IMR-90 (cell line): ENCODE measurements around the gene STRN4. TPM values are rescaled to one million over a fixed set of nuclear protein-coding genes. Genes with fewer than 3 reads are reported as not detected.
A peak's percentile ranks its signal among the peaks of the same experiment; 100 is the strongest.

Source experiments
- ATAC-seq: fragments of 200-7000 bp; cut with Tn5 transposase; 2 replicates; pipeline ENCODE4 v1.9.1; 2020; ENCODE audit warnings: low read depth, mild to moderate bottlenecking, moderate library complexity
- BruUV-seq: library from RNA; stranded (reverse); fragments of 400-500 nt; replicated peaks from 2 replicates; lab custom pipeline; 2021; lab: Mats Ljungman, UMichigan
- CTCF ChIA-PET: fragments of 300-600 bp; formaldehyde crosslinking; extraction: SDS; loops from one replicate; lab custom pipeline; 2021; ENCODE audit warnings: antibody characterized with exemption; lab: Yijun Ruan, JAX
- POLR2A ChIA-PET: fragments of 300-600 bp; sonication (Branson Sonifier 250); formaldehyde crosslinking; loops from one replicate; lab custom pipeline; 2022; ENCODE audit warnings: antibody characterized with exemption; ENCODE audit not compliant: unreplicated experiment; lab: Charles Lee
- DNase-seq: peaks from one replicate; pipeline ENCODE4 v3.0.0; 2013
- H2AFZ ChIP-seq: replicated peaks from 2 replicates; pipeline ENCODE3; 2013; ENCODE audit warnings: low read length, mild to moderate bottlenecking; ENCODE audit not compliant: poor library complexity
- H2AK5ac ChIP-seq: 2 replicates; pipeline ENCODE4 v1.6.1; 2013; ENCODE audit warnings: low read depth, low read length, inconsistent platforms
- H2AK9ac ChIP-seq: replicated peaks from 2 replicates; pipeline ENCODE3; 2013; ENCODE audit warnings: mild to moderate bottlenecking, low read depth, low read length, moderate library complexity; ENCODE audit not compliant: poor library complexity
- H2BK120ac ChIP-seq: 2 replicates; pipeline ENCODE4 v1.6.1; 2013; ENCODE audit warnings: low read depth, low read length, inconsistent platforms
- H2BK15ac ChIP-seq: 3 replicates; pipeline ENCODE4 v1.6.1; 2013; ENCODE audit warnings: low read depth, low read length, inconsistent platforms
- H2BK20ac ChIP-seq: 2 replicates; pipeline ENCODE4 v1.6.1; 2013; ENCODE audit warnings: low read depth, mild to moderate bottlenecking, inconsistent platforms, low read length, moderate library complexity
- H2BK5ac ChIP-seq: 2 replicates; pipeline ENCODE4 v1.6.1; 2013; ENCODE audit warnings: mild to moderate bottlenecking, low read depth, low read length, inconsistent platforms; ENCODE audit not compliant: poor library complexity, severe bottlenecking
- H3K14ac ChIP-seq: replicated peaks from 2 replicates; pipeline ENCODE4 v1.6.1; 2013; ENCODE audit warnings: low read depth, low read length, inconsistent platforms
- H3K18ac ChIP-seq: 2 replicates; pipeline ENCODE4 v1.6.1; 2013; ENCODE audit warnings: low read depth, low read length, control low read depth
- H3K23ac ChIP-seq: 2 replicates; pipeline ENCODE4 v1.6.1; 2013; ENCODE audit warnings: low read depth, low read length, inconsistent platforms
- H3K27ac ChIP-seq: 2 replicates; pipeline ENCODE4 v1.5.1; 2013; ENCODE audit warnings: mild to moderate bottlenecking, control low read depth, low read length; ENCODE audit not compliant: insufficient read depth
- H3K27me3 ChIP-seq: 2 replicates; pipeline ENCODE4 v1.6.1; 2013; ENCODE audit warnings: low read length; ENCODE audit not compliant: control insufficient read depth, insufficient read depth
- H3K36me3 ChIP-seq: 2 replicates; pipeline ENCODE4 v1.6.1; 2013; ENCODE audit warnings: low read length, mixed read lengths; ENCODE audit not compliant: control insufficient read depth, insufficient read depth
- H3K4ac ChIP-seq: 2 replicates; pipeline ENCODE4 v1.6.1; 2013; ENCODE audit warnings: low read depth, low read length, inconsistent platforms
- H3K4me1 ChIP-seq: 2 replicates; pipeline ENCODE4 v1.6.1; 2013; ENCODE audit warnings: low read length, mixed read lengths; ENCODE audit not compliant: control insufficient read depth, insufficient read depth
- H3K4me2 ChIP-seq: 2 replicates; pipeline ENCODE4 v1.6.1; 2013; ENCODE audit warnings: low read depth, mild to moderate bottlenecking, control low read depth, low read length, moderate library complexity
- H3K4me3 ChIP-seq: 2 replicates; pipeline ENCODE4 v1.5.1; 2013; ENCODE audit warnings: low read depth, mild to moderate bottlenecking, control low read depth, low read length, moderate library complexity; ENCODE audit not compliant: insufficient read depth
- H3K56ac ChIP-seq: 2 replicates; pipeline ENCODE4 v1.6.1; 2013; ENCODE audit warnings: low read length, inconsistent platforms; ENCODE audit not compliant: insufficient read depth; ENCODE audit errors: extremely low read depth
- H3K79me1 ChIP-seq, 2 experiments: 2 replicates each; pipeline ENCODE4 v1.6.1; 2013; ENCODE audit warnings: low read length in 2 of 2, inconsistent platforms in 1 of 2, low read depth in 1 of 2
- H3K9ac ChIP-seq: 2 replicates; pipeline ENCODE4 v1.6.1; 2013; ENCODE audit warnings: low read depth, low read length, control low read depth
- H3K9me1 ChIP-seq: 2 replicates; pipeline ENCODE4 v1.6.1; 2013; ENCODE audit warnings: low read length, inconsistent platforms; ENCODE audit not compliant: insufficient read depth
- H3K9me3 ChIP-seq: 2 replicates; pipeline ENCODE4 v1.6.1; 2013; ENCODE audit warnings: low read length; ENCODE audit not compliant: control insufficient read depth, insufficient read depth
- H4K20me1 ChIP-seq: 2 replicates; pipeline ENCODE4 v1.6.1; 2013; ENCODE audit warnings: low read length, inconsistent platforms; ENCODE audit not compliant: insufficient read depth
- H4K5ac ChIP-seq: 2 replicates; pipeline ENCODE4 v1.6.1; 2013; ENCODE audit warnings: mild to moderate bottlenecking, low read depth, low read length, control low read depth
- H4K8ac ChIP-seq, 2 experiments: 2 replicates each; pipeline ENCODE4 v1.6.1; 2013; ENCODE audit warnings: low read depth in 2 of 2, low read length in 2 of 2, control low read depth in 1 of 2, inconsistent platforms in 1 of 2
- H4K91ac ChIP-seq: 2 replicates; pipeline ENCODE4 v1.6.1; 2013; ENCODE audit warnings: low read depth, low read length, inconsistent platforms; ENCODE audit not compliant: insufficient read depth
- CEBPB ChIP-seq: IDR thresholded peaks from 2 replicates; pipeline ENCODE4 v1.6.1; 2012; ENCODE audit warnings: low read depth, low read length, improper control_type of control experiment
- CHD1 ChIP-seq: IDR thresholded peaks from 2 replicates; pipeline ENCODE4 v1.6.1; 2012; ENCODE audit warnings: low read depth, low read length, improper control_type of control experiment
- CTCF ChIP-seq: conservative IDR thresholded peaks from 2 replicates; pipeline ENCODE4 v1.5.1; 2012; ENCODE audit warnings: mild to moderate bottlenecking, low read depth, low read length, improper control_type of control experiment
- ELK1 ChIP-seq: fragments of 150-350 bp; IDR thresholded peaks from 2 replicates; pipeline ENCODE4 v1.6.1; 2016; ENCODE audit warnings: low read depth, mild to moderate bottlenecking, low read length, moderate library complexity, borderline replicate concordance
- NFE2L2 ChIP-seq: fragments of 150-350 bp; IDR thresholded peaks from 2 replicates; pipeline ENCODE4 v1.6.1; 2016; ENCODE audit warnings: low read depth, mild to moderate bottlenecking, low read length
- RAD21 ChIP-seq: IDR thresholded peaks from 2 replicates; pipeline ENCODE4 v1.6.1; 2012; ENCODE audit warnings: low read length, improper control_type of control experiment
- RFX5 ChIP-seq: IDR thresholded peaks from 2 replicates; pipeline ENCODE4 v1.8.0; 2012; ENCODE audit warnings: low read depth, mild to moderate bottlenecking, low read length, moderate library complexity
- SMC3 ChIP-seq: fragments of 150-350 bp; IDR thresholded peaks from 2 replicates; pipeline ENCODE4 v1.6.1; 2016; ENCODE audit warnings: low read depth, mild to moderate bottlenecking, antibody characterized with exemption, low read length, moderate library complexity
- WGBS, 2 experiments: methylation state at CpG; one replicate each; pipeline versions ENCODE4 v1.1.5 to v1.1.7; 2013; ENCODE audit warnings: missing lambda C conversion rate in 2 of 2; ENCODE audit not compliant: insufficient read length in 1 of 2; ENCODE audit errors: extremely low coverage in 2 of 2; 5-methylcytosine and 5-hydroxymethylcytosine counted together
- dilution Hi-C: fragments of 300-500 bp; cut with HindIII; formaldehyde crosslinking; loops from one replicate; pipeline ENCODE4 v1.14.3; 2018; ENCODE audit warnings: low sequenced_read_pairs; ENCODE audit not compliant: unreplicated experiment
- in situ Hi-C: fragments of 300-500 bp; cut with MboI; formaldehyde crosslinking; loops from 3 replicates; pipeline ENCODE4 v1.14.3; 2019; ENCODE audit warnings: low sequenced_read_pairs, inconsistent platforms, mixed read lengths
- intact Hi-C: fragments of 100-400 bp; cut with micrococcal nuclease; formaldehyde crosslinking; loops from 2 replicates; pipeline ENCODE4 v1.10.0; 2022
- polyA plus RNA-seq, 3 experiments: library from polyadenylated mRNA; depleted of rRNA; stranded (reverse); fragments of >200 nt; gene quantifications; 2 replicates each; pipeline ENCODE4 v1.2.3, GENCODE V29; 2012; ENCODE audit warnings: low replicate concordance in 1 of 3
- total RNA-seq: library from RNA; depleted of rRNA; stranded (reverse); fragments of >200 nt; gene quantifications from 2 replicates; pipeline ENCODE4 v1.2.3, GENCODE V29; 2012

Gene STRN4
- total and polyA plus RNA-seq, 2 of the 4 experiments (the other 2 are of a cell fraction): 36.7 to 112 TPM

- Histone ChIP-seq H2AK9ac (no peak overlapping the region), H2AK5ac (no peak overlapping the region), H3K9me3 (no peaks in the 10 kb centered on the region), H2BK5ac (no peak overlapping the region), H3K14ac (no peak overlapping the region), H3K79me1 (peaks cover 0 to 15% of the 10 kb centered on the region in 2 experiments; a peak in 2 of 4 replicates), H4K20me1 (no peaks in the 10 kb centered on the region; the same call in none of the 2 replicates), H3K4ac (no peak overlapping the region), H3K4me2 (no peak overlapping the region), H2BK120ac (no peak overlapping the region), H2AFZ (peak overlapping the region; percentile 32), H3K23ac (no peak overlapping the region), H3K9ac (no peak overlapping the region), H3K4me3 (no peak overlapping the region), H2BK15ac (no peak overlapping the region), H3K9me1 (peaks cover 12% of the 10 kb centered on the region), H4K8ac (no peak overlapping the region), H3K56ac (no peak overlapping the region), H4K5ac (no peak overlapping the region), H3K36me3 (peaks cover 65% of the 10 kb centered on the region), H3K4me1 (no peaks in the 10 kb centered on the region), H2BK20ac (no peak overlapping the region), H4K91ac (no peak overlapping the region), H3K27me3 (no peaks in the 10 kb centered on the region), H3K18ac (no peak overlapping the region), H3K27ac (no peak overlapping the region)
- ChIA-PET CTCF (no interaction called here), POLR2A (no interaction called here)
- ATAC-seq (peak; percentile 62; the same call in 1 of the 2 replicates), DNase-seq (no peak)
- in situ Hi-C loops: no loop called here
- intact Hi-C loops: no loop called here
- dilution Hi-C loops: no loop called here
- TF ChIP-seq RFX5: no peak
- TF ChIP-seq CEBPB: no peak
- no peak for TF ChIP-seq CTCF
- TF ChIP-seq NFE2L2: no peak
- no peak for TF ChIP-seq CHD1
- no peak for TF ChIP-seq RAD21
- no peak for TF ChIP-seq SMC3
- no peak for TF ChIP-seq ELK1
- BruUV-seq: no TSS peak
- WGBS, 2 experiments: 91% methylated on average over 14 of the region's 26 CpGs; no CpG with 5 or more reads in 1 of the 2 experiments
Observed at GRCh38 chr19:46678110-46678732, 68.0 kb downstream of the STRN4 start.
